A549 treated with CORT108297 at 1 μM for 4 hours (cell line): Measurements from ENCODE around the gene LRRC3B. TPM values are rescaled to one million over a fixed set of nuclear protein-coding genes. Genes with fewer than 3 reads are reported as not detected.

ENCODE experiments used
- total RNA-seq: library from RNA; stranded (reverse); fragments of 200-300 nt; extraction: Qiagen RNA extraction; gene quantifications from 5 replicates; pipeline ENCODE4 v1.2.3, GENCODE V29; 2022

The LRRC3B gene
- total RNA-seq = not detected in 5 replicates

GRCh38 chr3:26622621-26623418 is at the start of gene LRRC3B:
Gene LRRC3B, plus strand, starts transcription at chr3:26622772. Its CDS starts 86,901 bp downstream, at chr3:26709673.

